ENCODE data around the gene FIGNL1. TPM values are rescaled to one million over a fixed set of nuclear protein-coding genes. Genes with fewer than 3 reads are reported as not detected.
A peak's percentile ranks its signal among the peaks of the same experiment; 100 is the strongest.

Gene FIGNL1
- total and polyA plus RNA-seq, 9 donors = 13.3 to 19.8 (median 15.2) TPM

GRCh38 chr7:50416527-50417182 lies 33.5 kb downstream of the FIGNL1 start:
- WGBS (ENCODE audit: insufficient coverage) = 75% methylated on average over 3 of the region's 7 CpGs
- Histone ChIP-seq H3K4me3 (ENCODE audit: low read length) (no peak overlapping the region), H3K9me3 (replicated peaks; ENCODE audit: control insufficient read depth, low read depth, low read length) (no peaks in the 10 kb centered on the region), H3K36me3 (ENCODE audit: control insufficient read depth, insufficient read depth, low read length) (no peaks in the 10 kb centered on the region), H3K27ac (ENCODE audit: low read length) (no peak overlapping the region), H3K4me1 (ENCODE audit: control insufficient read depth, insufficient read depth, low read length) (no peaks in the 10 kb centered on the region), H3K27me3 (ENCODE audit: control insufficient read depth, insufficient read depth, low read length) (no peaks in the 10 kb centered on the region)
- DNase-seq = peak; percentile 60

- Histone ChIP-seq H3K4me3 (ENCODE audit: low read length) (no peak overlapping the region), H3K36me3 (ENCODE audit: control insufficient read depth, insufficient read depth, low read length) (no peaks in the 10 kb centered on the region), H3K27ac (ENCODE audit: low read length) (no peak overlapping the region), H3K4me1 (ENCODE audit: control insufficient read depth, insufficient read depth, low read length) (no peaks in the 10 kb centered on the region), H3K9me3 (replicated peaks; ENCODE audit: control insufficient read depth, low read depth, low read length) (no peaks in the 10 kb centered on the region), H3K27me3 (ENCODE audit: control insufficient read depth, insufficient read depth, low read length) (no peaks in the 10 kb centered on the region)
- 50% methylated on average over 2 of the region's 6 CpGs for WGBS (ENCODE audit: insufficient coverage)
- DNase-seq = no peak
Observed at GRCh38 chr7:50415844-50416364, 34.2 kb downstream of the FIGNL1 start.

DNA sequence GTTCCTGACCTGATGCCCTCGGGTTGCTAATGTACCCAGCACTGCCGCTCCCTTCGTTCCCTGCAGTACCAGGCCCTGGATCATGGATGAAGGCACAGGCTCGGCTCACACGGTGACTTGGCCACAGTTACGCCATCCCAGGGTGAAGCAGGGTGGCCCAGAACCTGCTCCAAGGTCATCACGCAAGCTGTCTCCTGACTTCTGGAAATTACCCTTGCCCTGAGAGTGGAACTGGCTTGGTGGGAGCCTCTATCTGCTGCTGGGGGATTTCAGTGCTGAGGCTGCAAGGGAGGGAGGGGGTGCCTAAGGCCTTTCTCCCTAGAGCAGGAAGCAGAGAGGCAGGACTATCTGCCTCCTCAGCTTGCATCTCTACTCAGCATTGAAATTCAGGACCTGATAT lies 36.6 kb downstream of the FIGNL1 start:
- H3K4me1 ChIP-seq (ENCODE audit: control insufficient read depth, insufficient read depth, low read length) = no peaks in the 10 kb centered on the region
- 82% methylated on average over 7 of the region's 7 CpGs for WGBS (ENCODE audit: insufficient coverage)
- H3K9me3 ChIP-seq (replicated peaks; ENCODE audit: control insufficient read depth, low read depth, low read length) = no peaks in the 10 kb centered on the region
- DNase-seq = no peak
- H3K36me3 ChIP-seq (ENCODE audit: control insufficient read depth, insufficient read depth, low read length) = no peaks in the 10 kb centered on the region
- no peaks in the 10 kb centered on the region for H3K27me3 ChIP-seq (ENCODE audit: control insufficient read depth, insufficient read depth, low read length)
- H3K4me3 ChIP-seq (ENCODE audit: low read length) = no peak overlapping the region
- no peak overlapping the region for H3K27ac ChIP-seq (ENCODE audit: low read length)

GRCh38 chr7:50412973-50413372 lies 37.2 kb downstream of the FIGNL1 start:
- no peak for DNase-seq
- Histone ChIP-seq H3K36me3 (ENCODE audit: control insufficient read depth, insufficient read depth, low read length) (no peaks in the 10 kb centered on the region), H3K4me3 (ENCODE audit: low read length) (no peak overlapping the region), H3K27ac (ENCODE audit: low read length) (no peak overlapping the region), H3K4me1 (ENCODE audit: control insufficient read depth, insufficient read depth, low read length) (no peaks in the 10 kb centered on the region), H3K27me3 (ENCODE audit: control insufficient read depth, insufficient read depth, low read length) (no peaks in the 10 kb centered on the region), H3K9me3 (replicated peaks; ENCODE audit: control insufficient read depth, low read depth, low read length) (no peaks in the 10 kb centered on the region)
- WGBS (ENCODE audit: insufficient coverage) = 55% methylated on average over 2 of the region's 4 CpGs

DNA sequence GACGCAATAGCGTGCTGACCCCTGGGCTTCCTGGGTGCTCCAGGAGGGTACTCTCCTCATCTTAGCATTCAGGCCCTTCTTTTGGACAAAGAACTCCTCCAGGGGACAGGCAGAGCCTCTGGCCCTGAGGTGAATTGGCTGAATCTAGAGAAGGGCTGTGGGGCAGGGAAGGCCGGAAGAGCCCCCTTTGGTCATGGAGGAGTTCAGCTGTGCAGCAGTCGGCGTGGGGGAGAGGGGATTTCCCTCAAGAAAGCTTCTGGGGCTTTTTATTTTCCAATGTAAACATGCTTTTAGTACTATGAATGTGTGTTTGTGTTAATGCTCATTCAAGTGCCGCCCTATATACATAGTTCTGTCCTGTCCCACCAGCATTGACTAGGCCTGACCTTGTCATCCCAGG lies 38.8 kb downstream of the FIGNL1 start:
- Histone ChIP-seq H3K4me3 (ENCODE audit: low read length) (no peak overlapping the region), H3K4me1 (ENCODE audit: control insufficient read depth, insufficient read depth, low read length) (no peaks in the 10 kb centered on the region), H3K9me3 (replicated peaks; ENCODE audit: control insufficient read depth, low read depth, low read length) (no peaks in the 10 kb centered on the region), H3K27me3 (ENCODE audit: control insufficient read depth, insufficient read depth, low read length) (no peaks in the 10 kb centered on the region), H3K27ac (ENCODE audit: low read length) (no peak overlapping the region), H3K36me3 (ENCODE audit: control insufficient read depth, insufficient read depth, low read length) (no peaks in the 10 kb centered on the region)
- no peak for DNase-seq
- 82% methylated on average over 3 of the region's 6 CpGs for WGBS (ENCODE audit: insufficient coverage)

- DNase-seq = peak; percentile 24
- Histone ChIP-seq H3K4me1 (ENCODE audit: control insufficient read depth, insufficient read depth, low read length) (no peaks in the 10 kb centered on the region), H3K36me3 (ENCODE audit: control insufficient read depth, insufficient read depth, low read length) (no peaks in the 10 kb centered on the region), H3K9me3 (replicated peaks; ENCODE audit: control insufficient read depth, low read depth, low read length) (no peaks in the 10 kb centered on the region), H3K27ac (ENCODE audit: low read length) (no peak overlapping the region), H3K4me3 (ENCODE audit: low read length) (no peak overlapping the region), H3K27me3 (ENCODE audit: control insufficient read depth, insufficient read depth, low read length) (no peaks in the 10 kb centered on the region)
- 80% methylated on average over 3 of the region's 17 CpGs for WGBS (ENCODE audit: insufficient coverage)
Observed at GRCh38 chr7:50409856-50410745, 40.0 kb downstream of the FIGNL1 start.

GRCh38 chr7:50406935-50407334 lies 43.2 kb downstream of the FIGNL1 start:
- DNase-seq = no peak
- H3K4me1 ChIP-seq (ENCODE audit: control insufficient read depth, insufficient read depth, low read length) = no peaks in the 10 kb centered on the region
- H3K27ac ChIP-seq (ENCODE audit: low read length) = no peak overlapping the region
- H3K9me3 ChIP-seq (replicated peaks; ENCODE audit: control insufficient read depth, low read depth, low read length) = no peaks in the 10 kb centered on the region
- no peaks in the 10 kb centered on the region for H3K36me3 ChIP-seq (ENCODE audit: control insufficient read depth, insufficient read depth, low read length)
- H3K4me3 ChIP-seq (ENCODE audit: low read length) = no peak overlapping the region
- peaks cover 3% of the 10 kb centered on the region for H3K27me3 ChIP-seq (ENCODE audit: control insufficient read depth, insufficient read depth, low read length)
- WGBS (ENCODE audit: insufficient coverage) = 79% methylated on average over 2 of the region's 5 CpGs

DNA sequence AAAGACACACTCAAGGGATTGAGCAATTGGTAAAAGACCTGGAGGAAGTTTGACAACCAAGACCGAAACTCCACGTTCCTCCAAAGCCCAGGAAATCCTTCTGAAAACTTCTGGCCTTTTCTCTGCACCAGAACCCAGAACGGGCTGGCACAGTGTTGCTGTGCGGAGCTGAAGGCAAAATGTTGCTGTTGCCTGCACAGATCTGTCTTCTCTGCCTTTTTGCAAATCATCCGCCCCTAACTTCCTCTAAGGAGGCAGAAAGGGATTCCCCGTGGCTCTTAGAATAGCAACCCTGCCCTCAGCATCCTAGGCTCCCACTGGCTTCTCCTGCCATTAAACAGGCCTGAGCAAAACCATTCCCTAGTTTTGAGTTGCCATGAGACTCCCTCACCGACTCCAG lies 44.9 kb downstream of the FIGNL1 start:
- peak; percentile 3 for DNase-seq
- H3K27ac ChIP-seq (ENCODE audit: low read length) = no peak overlapping the region
- no peaks in the 10 kb centered on the region for H3K9me3 ChIP-seq (replicated peaks; ENCODE audit: control insufficient read depth, low read depth, low read length)
- H3K36me3 ChIP-seq (ENCODE audit: control insufficient read depth, insufficient read depth, low read length) = no peaks in the 10 kb centered on the region
- no peaks in the 10 kb centered on the region for H3K4me1 ChIP-seq (ENCODE audit: control insufficient read depth, insufficient read depth, low read length)
- WGBS (ENCODE audit: insufficient coverage) = 84% methylated on average over 7 of the region's 7 CpGs
- H3K27me3 ChIP-seq (ENCODE audit: control insufficient read depth, insufficient read depth, low read length) = peaks cover 16% of the 10 kb centered on the region
- H3K4me3 ChIP-seq (ENCODE audit: low read length) = no peak overlapping the region

DNA sequence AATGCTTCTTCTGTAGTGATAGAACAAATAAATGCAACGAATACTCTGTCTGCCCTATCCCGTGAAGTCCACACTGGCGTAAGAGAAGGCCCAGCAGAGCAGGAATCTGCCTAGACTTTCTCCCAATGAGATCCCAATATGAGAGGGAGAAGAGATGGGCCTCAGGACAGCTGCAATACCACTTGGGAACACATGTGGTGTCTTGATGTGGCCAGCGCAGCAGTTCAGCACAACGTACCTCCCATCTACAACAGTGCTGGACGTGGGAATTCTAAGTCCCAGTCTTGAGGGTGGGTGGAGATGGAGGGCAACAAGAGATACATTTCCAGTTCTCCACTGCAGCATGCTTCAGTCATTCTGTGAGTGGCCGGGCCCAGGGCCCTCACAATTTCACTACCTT lies 45.8 kb downstream of the FIGNL1 start:
- H3K36me3 ChIP-seq (ENCODE audit: control insufficient read depth, insufficient read depth, low read length) = no peaks in the 10 kb centered on the region
- no peak overlapping the region for H3K27ac ChIP-seq (ENCODE audit: low read length)
- H3K27me3 ChIP-seq (ENCODE audit: control insufficient read depth, insufficient read depth, low read length) = peaks cover 24% of the 10 kb centered on the region
- H3K4me3 ChIP-seq (ENCODE audit: low read length) = no peak overlapping the region
- DNase-seq = no peak
- WGBS (ENCODE audit: insufficient coverage) = 82% methylated on average over 3 of the region's 7 CpGs
- H3K4me1 ChIP-seq (ENCODE audit: control insufficient read depth, insufficient read depth, low read length) = no peaks in the 10 kb centered on the region
- no peaks in the 10 kb centered on the region for H3K9me3 ChIP-seq (replicated peaks; ENCODE audit: control insufficient read depth, low read depth, low read length)

- Histone ChIP-seq H3K27ac (ENCODE audit: low read length) (no peak overlapping the region), H3K4me1 (ENCODE audit: control insufficient read depth, insufficient read depth, low read length) (no peaks in the 10 kb centered on the region), H3K27me3 (ENCODE audit: control insufficient read depth, insufficient read depth, low read length) (peaks cover 24% of the 10 kb centered on the region), H3K4me3 (ENCODE audit: low read length) (no peak overlapping the region), H3K36me3 (ENCODE audit: control insufficient read depth, insufficient read depth, low read length) (no peaks in the 10 kb centered on the region), H3K9me3 (replicated peaks; ENCODE audit: control insufficient read depth, low read depth, low read length) (no peaks in the 10 kb centered on the region)
- WGBS (ENCODE audit: insufficient coverage) = 14% methylated on average over 41 of the region's 41 CpGs
- DNase-seq = no peak
Observed at GRCh38 chr7:50400114-50400513, 50.0 kb downstream of the FIGNL1 start.

Measured in muscle of leg (tissue), 11 donors.